ENCODE results near the gene AR.

GRCh38 chrX:67779099-67779498, 235.3 kb downstream of the AR start:
- TF ChIP-seq CTCF (IDR thresholded peaks at IDR 0.05; ENCODE audit: extremely low read depth in 1 of 2, insufficient read depth in 1 of 2, low read depth in 1 of 2, low read length in 2 of 2) (no peak), POLR2A (IDR thresholded peaks at IDR 0.05; ENCODE audit: low read depth, low read length) (no peak), EZH2 (IDR thresholded peaks at IDR 0.05; ENCODE audit: borderline replicate concordance, low read depth, low read length, severe bottlenecking) (no peak), MAX (IDR thresholded peaks at IDR 0.05; ENCODE audit: insufficient read depth, insufficient read length) (no peak), POLR2AphosphoS5 (IDR thresholded peaks at IDR 0.05; ENCODE audit: insufficient read depth, low read depth, low read length) (no peak), MYC (IDR thresholded peaks at IDR 0.05; ENCODE audit: low read depth, low read length) (no peak), FOS (IDR thresholded peaks at IDR 0.05; ENCODE audit: borderline replicate concordance, insufficient read depth, low read length) (no peak), JUN (IDR thresholded peaks at IDR 0.05; ENCODE audit: borderline replicate concordance, insufficient read depth, insufficient read length, low read depth) (no peak), GATA2 (IDR thresholded peaks at IDR 0.05; ENCODE audit: insufficient read depth, insufficient read length, low read depth, low read length) (no peak)
